Panc1 (cell line): ENCODE results near the gene MAGI1.

Source experiments
- CTCF ChIP-seq: fragments of 450-650 bp; IDR thresholded peaks from 2 replicates; pipeline ENCODE4 v1.5.1; 2017; ENCODE audit warnings: mild to moderate bottlenecking
- POLR2AphosphoS5 ChIP-seq: IDR thresholded peaks from 2 replicates; pipeline ENCODE4 v1.6.1; 2012; ENCODE audit warnings: mild to moderate bottlenecking, low read depth, low read length, moderate library complexity
- TF ChIP-seq, protein P1 (sequence below), 2 experiments: IDR thresholded peaks; 2 replicates each; pipeline ENCODE4 v1.6.1; 2011 to 2012; ENCODE audit warnings: low read depth in 2 of 2, control low read depth in 1 of 2, low read length in 1 of 2, mild to moderate bottlenecking in 1 of 2, moderate library complexity in 1 of 2; ENCODE audit not compliant: insufficient read depth in 1 of 2

DNA sequence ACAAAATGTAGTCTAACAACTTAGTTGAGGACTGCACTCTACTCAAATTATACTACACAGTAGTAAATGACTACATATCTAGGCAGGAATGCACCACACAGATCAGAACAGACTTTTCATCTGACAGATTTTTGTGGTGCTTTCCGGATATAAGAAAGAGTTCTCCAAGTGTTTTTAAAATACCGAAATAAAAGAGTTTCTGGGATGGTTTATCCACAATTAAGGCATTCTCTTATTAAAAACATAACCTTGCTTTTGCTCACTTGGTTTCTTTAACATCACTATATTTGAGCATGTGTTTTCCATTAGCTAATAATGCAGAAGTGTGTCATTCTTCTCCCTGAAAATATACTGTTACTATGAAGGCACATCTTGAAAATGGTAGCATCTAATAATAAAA is 132.9 kb downstream of the MAGI1 start:
- TF ChIP-seq CTCF (no peak), POLR2AphosphoS5 (no peak)
- TF ChIP-seq, protein P1, sequence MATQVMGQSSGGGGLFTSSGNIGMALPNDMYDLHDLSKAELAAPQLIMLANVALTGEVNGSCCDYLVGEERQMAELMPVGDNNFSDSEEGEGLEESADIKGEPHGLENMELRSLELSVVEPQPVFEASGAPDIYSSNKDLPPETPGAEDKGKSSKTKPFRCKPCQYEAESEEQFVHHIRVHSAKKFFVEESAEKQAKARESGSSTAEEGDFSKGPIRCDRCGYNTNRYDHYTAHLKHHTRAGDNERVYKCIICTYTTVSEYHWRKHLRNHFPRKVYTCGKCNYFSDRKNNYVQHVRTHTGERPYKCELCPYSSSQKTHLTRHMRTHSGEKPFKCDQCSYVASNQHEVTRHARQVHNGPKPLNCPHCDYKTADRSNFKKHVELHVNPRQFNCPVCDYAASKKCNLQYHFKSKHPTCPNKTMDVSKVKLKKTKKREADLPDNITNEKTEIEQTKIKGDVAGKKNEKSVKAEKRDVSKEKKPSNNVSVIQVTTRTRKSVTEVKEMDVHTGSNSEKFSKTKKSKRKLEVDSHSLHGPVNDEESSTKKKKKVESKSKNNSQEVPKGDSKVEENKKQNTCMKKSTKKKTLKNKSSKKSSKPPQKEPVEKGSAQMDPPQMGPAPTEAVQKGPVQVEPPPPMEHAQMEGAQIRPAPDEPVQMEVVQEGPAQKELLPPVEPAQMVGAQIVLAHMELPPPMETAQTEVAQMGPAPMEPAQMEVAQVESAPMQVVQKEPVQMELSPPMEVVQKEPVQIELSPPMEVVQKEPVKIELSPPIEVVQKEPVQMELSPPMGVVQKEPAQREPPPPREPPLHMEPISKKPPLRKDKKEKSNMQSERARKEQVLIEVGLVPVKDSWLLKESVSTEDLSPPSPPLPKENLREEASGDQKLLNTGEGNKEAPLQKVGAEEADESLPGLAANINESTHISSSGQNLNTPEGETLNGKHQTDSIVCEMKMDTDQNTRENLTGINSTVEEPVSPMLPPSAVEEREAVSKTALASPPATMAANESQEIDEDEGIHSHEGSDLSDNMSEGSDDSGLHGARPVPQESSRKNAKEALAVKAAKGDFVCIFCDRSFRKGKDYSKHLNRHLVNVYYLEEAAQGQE (IDR thresholded peaks at IDR 0.05; ENCODE audit: insufficient read depth in 1 of 2, low read depth in 2 of 2, low read length in 1 of 2), result no peak
